Measurements from ENCODE around the gene PXDN. TPM values are rescaled to one million over a fixed set of nuclear protein-coding genes. Genes with fewer than 3 reads are reported as not detected.

Gene PXDN
- total RNA-seq, 2 experiments from 2014 or later, result 0.86 to 1.8 TPM

- ATAC-seq (ENCODE audit: low read depth) (no peak), DNase-seq (no peak)
- POLR2A ChIA-PET, result no interaction called here
- H3K4me1 Mint-ChIP-seq, result peaks cover 4% of the 10 kb centered on the region
- H3K36me3 Mint-ChIP-seq, result no peaks in the 10 kb centered on the region
- H3K4me3 Mint-ChIP-seq, result no peak overlapping the region
- no peaks in the 10 kb centered on the region for H3K9me3 Mint-ChIP-seq
- no peak overlapping the region for H3K27ac Mint-ChIP-seq
- H3K27me3 Mint-ChIP-seq, result peaks cover 5% of the 10 kb centered on the region
Observed at GRCh38 chr2:1611886-1612285, 132.4 kb downstream of the PXDN start.

GRCh38 chr2:1610096-1610485, 134.2 kb downstream of the PXDN start:
- Mint-ChIP-seq H3K36me3 (no peaks in the 10 kb centered on the region), H3K27me3 (peaks cover 13% of the 10 kb centered on the region), H3K4me3 (no peak overlapping the region), H3K9me3 (no peaks in the 10 kb centered on the region), H3K27ac (no peak overlapping the region), H3K4me1 (peaks cover 4% of the 10 kb centered on the region)
- DNase-seq (no peak), ATAC-seq (ENCODE audit: low read depth) (no peak)
- POLR2A ChIA-PET, result no interaction called here

GRCh38 chr2:1609485-1610095, 134.7 kb downstream of the PXDN start:
- no peaks in the 10 kb centered on the region for H3K36me3 Mint-ChIP-seq
- peaks cover 13% of the 10 kb centered on the region for H3K27me3 Mint-ChIP-seq
- no peak for ATAC-seq (ENCODE audit: low read depth)
- no peak for DNase-seq
- no peaks in the 10 kb centered on the region for H3K9me3 Mint-ChIP-seq
- peaks cover 4% of the 10 kb centered on the region for H3K4me1 Mint-ChIP-seq
- POLR2A ChIA-PET, result no interaction called here
- no peak overlapping the region for H3K27ac Mint-ChIP-seq
- no peak overlapping the region for H3K4me3 Mint-ChIP-seq

- H3K4me3 Mint-ChIP-seq, result no peak overlapping the region
- H3K27ac Mint-ChIP-seq, result no peak overlapping the region
- peaks cover 13% of the 10 kb centered on the region for H3K27me3 Mint-ChIP-seq
- H3K9me3 Mint-ChIP-seq, result no peaks in the 10 kb centered on the region
- H3K4me1 Mint-ChIP-seq, result peaks cover 4% of the 10 kb centered on the region
- ATAC-seq (ENCODE audit: low read depth) (no peak), DNase-seq (no peak)
- no peaks in the 10 kb centered on the region for H3K36me3 Mint-ChIP-seq
- POLR2A ChIA-PET, result no interaction called here
Observed at GRCh38 chr2:1609040-1609439, 135.3 kb downstream of the PXDN start.

- no peak overlapping the region for H3K27ac Mint-ChIP-seq
- H3K36me3 Mint-ChIP-seq, result no peaks in the 10 kb centered on the region
- peaks cover 4% of the 10 kb centered on the region for H3K4me1 Mint-ChIP-seq
- H3K9me3 Mint-ChIP-seq, result no peaks in the 10 kb centered on the region
- POLR2A ChIA-PET, result no interaction called here
- DNase-seq (no peak), ATAC-seq (ENCODE audit: low read depth) (no peak)
- H3K4me3 Mint-ChIP-seq, result no peak overlapping the region
- H3K27me3 Mint-ChIP-seq, result peaks cover 13% of the 10 kb centered on the region
Observed at GRCh38 chr2:1607971-1608688, 136.2 kb downstream of the PXDN start.

- Mint-ChIP-seq H3K27ac (no peak overlapping the region), H3K4me1 (peaks cover 4% of the 10 kb centered on the region), H3K36me3 (no peaks in the 10 kb centered on the region), H3K27me3 (peaks cover 13% of the 10 kb centered on the region), H3K4me3 (no peak overlapping the region), H3K9me3 (no peaks in the 10 kb centered on the region)
- ATAC-seq (ENCODE audit: low read depth) (no peak), DNase-seq (no peak)
- POLR2A ChIA-PET, result no interaction called here
Observed at GRCh38 chr2:1607236-1607920, 136.9 kb downstream of the PXDN start.

- DNase-seq (no peak), ATAC-seq (ENCODE audit: low read depth) (no peak)
- Mint-ChIP-seq H3K4me3 (no peak overlapping the region), H3K36me3 (no peaks in the 10 kb centered on the region), H3K27me3 (peaks cover 13% of the 10 kb centered on the region), H3K27ac (no peak overlapping the region), H3K9me3 (no peaks in the 10 kb centered on the region), H3K4me1 (peaks cover 4% of the 10 kb centered on the region)
- POLR2A ChIA-PET, result no interaction called here
Observed at GRCh38 chr2:1606421-1607235, 137.7 kb downstream of the PXDN start.

- DNase-seq, result no peak
- no peak overlapping the region for H3K27ac Mint-ChIP-seq
Observed at GRCh38 chr2:1606046-1606400, 138.3 kb downstream of the PXDN start.

GRCh38 chr2:1605102-1606045, 138.9 kb downstream of the PXDN start:
- Mint-ChIP-seq H3K27ac (no peak overlapping the region), H3K27me3 (peaks cover 13% of the 10 kb centered on the region), H3K4me1 (peaks cover 4% of the 10 kb centered on the region), H3K36me3 (no peaks in the 10 kb centered on the region), H3K4me3 (no peak overlapping the region), H3K9me3 (no peaks in the 10 kb centered on the region)
- ATAC-seq (ENCODE audit: low read depth) (no peak), DNase-seq (no peak)
- POLR2A ChIA-PET, result no interaction called here

More at GRCh38 chr2:1606046-1606400, 138.3 kb downstream of the PXDN start:
- Mint-ChIP-seq H3K36me3 (no peaks in the 10 kb centered on the region), H3K4me1 (peaks cover 4% of the 10 kb centered on the region), H3K27me3 (peaks cover 13% of the 10 kb centered on the region), H3K4me3 (no peak overlapping the region), H3K9me3 (no peaks in the 10 kb centered on the region)
- no peak for ATAC-seq (ENCODE audit: low read depth)
- POLR2A ChIA-PET, result no interaction called here

GRCh38 chr2:1603521-1603920, 140.8 kb downstream of the PXDN start:
- H3K27me3 Mint-ChIP-seq, result peaks cover 12% of the 10 kb centered on the region
- H3K36me3 Mint-ChIP-seq, result no peaks in the 10 kb centered on the region
- no peaks in the 10 kb centered on the region for H3K9me3 Mint-ChIP-seq
- ATAC-seq (ENCODE audit: low read depth) (no peak), DNase-seq (no peak)
- no peaks in the 10 kb centered on the region for H3K4me1 Mint-ChIP-seq
- H3K4me3 Mint-ChIP-seq, result no peak overlapping the region
- POLR2A ChIA-PET, result no interaction called here
- H3K27ac Mint-ChIP-seq, result no peak overlapping the region

- ATAC-seq (ENCODE audit: low read depth) (no peak), DNase-seq (no peak)
- peaks cover 12% of the 10 kb centered on the region for H3K27me3 Mint-ChIP-seq
Observed at GRCh38 chr2:1603059-1603458, 141.3 kb downstream of the PXDN start.

GRCh38 chr2:1602278-1603010, 141.9 kb downstream of the PXDN start:
- H3K4me3 Mint-ChIP-seq, result no peak overlapping the region
- H3K9me3 Mint-ChIP-seq, result no peaks in the 10 kb centered on the region
- POLR2A ChIA-PET, result no interaction called here
- ATAC-seq (ENCODE audit: low read depth), result no peak
- H3K27me3 Mint-ChIP-seq, result peaks cover 12% of the 10 kb centered on the region
- no peak for DNase-seq
- H3K4me1 Mint-ChIP-seq, result no peaks in the 10 kb centered on the region
- no peaks in the 10 kb centered on the region for H3K36me3 Mint-ChIP-seq
- no peak overlapping the region for H3K27ac Mint-ChIP-seq

More at GRCh38 chr2:1603059-1603458, 141.3 kb downstream of the PXDN start:
- Mint-ChIP-seq H3K27ac (no peak overlapping the region), H3K9me3 (no peaks in the 10 kb centered on the region), H3K4me3 (no peak overlapping the region), H3K4me1 (no peaks in the 10 kb centered on the region), H3K36me3 (no peaks in the 10 kb centered on the region)
- POLR2A ChIA-PET, result no interaction called here

Data from activated naive CD8-positive, alpha-beta T cell treated with anti-CD3 and anti-CD28 coated beads, Interleukin-2, amount 10 ng/mL, durations not matched to agents 7 days and 5 days (primary cell).